SJSA1 (cell line): ENCODE data around the gene TEX261. TPM values are rescaled to one million over a fixed set of nuclear protein-coding genes. Genes with fewer than 3 reads are reported as not detected.

Experiments used
- DNase-seq, 2 experiments: peaks; one replicate each; pipeline ENCODE4 v3.0.0-alpha.2; 2015 to 2020; ENCODE audit warnings: low spot score in 2 of 2, low read depth in 1 of 2
- H3K27ac ChIP-seq: fragments of 250-450 bp; sonication (Bioruptor Pico); 2 replicates; pipeline ENCODE4 v1.5.1; 2020; ENCODE audit warnings: mild to moderate bottlenecking, moderate library complexity
- H3K27me3 ChIP-seq: fragments of 250-450 bp; sonication (Bioruptor Pico); replicated peaks from 2 replicates; pipeline ENCODE4 v1.5.1; 2020; ENCODE audit warnings: mild to moderate bottlenecking, moderate library complexity
- H3K36me3 ChIP-seq: fragments of 250-450 bp; sonication (Bioruptor Pico); 2 replicates; pipeline ENCODE4 v1.5.1; 2020; ENCODE audit warnings: mild to moderate bottlenecking
- H3K4me1 ChIP-seq: fragments of 250-450 bp; sonication (Bioruptor Pico); replicated peaks from 2 replicates; pipeline ENCODE4 v1.6.1; 2021; ENCODE audit warnings: mild to moderate bottlenecking
- H3K4me3 ChIP-seq: fragments of 250-450 bp; sonication (Bioruptor Pico); 2 replicates; pipeline ENCODE4 v1.5.1; 2020; ENCODE audit warnings: mild to moderate bottlenecking
- H3K9me3 ChIP-seq: fragments of 250-450 bp; sonication (Bioruptor Pico); replicated peaks from 2 replicates; pipeline ENCODE4 v1.5.1; 2020; ENCODE audit warnings: mild to moderate bottlenecking
- total RNA-seq: library from RNA; depleted of rRNA; stranded (reverse); fragments of >200 nt; shearing (Covaris generic); gene quantifications from 2 replicates; pipeline ENCODE4 v1.2.3, GENCODE V29; 2014

Gene TEX261
- total RNA-seq, 1 experiment from 2014 or later: 50.5 TPM

DNA sequence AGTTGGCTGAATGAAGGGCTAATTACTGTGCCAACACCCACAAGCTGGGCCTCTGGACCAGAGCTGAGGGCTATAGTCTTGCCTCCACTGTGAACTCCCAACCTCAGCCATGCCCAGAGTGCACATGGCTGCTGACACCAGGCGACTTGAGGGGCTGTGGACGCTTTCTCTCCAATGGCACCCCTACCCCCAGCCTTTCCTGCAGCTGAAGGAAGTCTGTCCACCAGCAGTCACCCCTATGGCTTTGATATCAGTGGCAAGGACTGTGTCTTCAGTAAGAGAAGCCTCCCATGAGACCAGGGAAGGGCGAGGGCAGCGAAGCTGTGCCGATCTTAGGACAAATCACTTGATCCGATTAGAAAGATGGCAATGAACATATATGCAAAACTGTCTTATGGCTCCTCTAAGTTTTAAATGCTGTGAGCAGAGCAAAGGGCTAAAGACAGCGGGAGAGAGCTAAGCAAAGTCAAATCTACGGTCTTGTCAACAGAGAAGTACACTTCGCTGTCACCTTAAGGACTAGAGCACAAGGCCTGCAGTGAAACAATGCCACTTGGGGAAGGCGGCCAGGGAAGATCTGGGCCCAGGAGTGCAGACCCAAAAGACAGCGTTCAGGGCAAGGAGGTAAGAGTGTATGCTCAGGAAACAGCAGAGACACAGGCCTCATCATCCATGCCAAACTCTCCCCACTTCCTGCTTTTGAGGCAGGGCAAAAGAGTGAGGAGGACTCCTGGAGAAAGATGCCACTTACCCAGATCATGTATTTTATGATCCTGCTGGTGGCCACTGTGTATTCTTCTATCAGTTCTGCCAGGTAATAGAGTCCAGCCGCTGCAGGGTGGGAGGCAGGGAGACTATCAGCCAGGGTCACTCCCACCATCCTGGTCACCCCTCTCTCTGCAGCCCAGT, 1.5 kb downstream of the TEX261 start:
- Histone ChIP-seq H3K4me3 (peak overlapping the region; percentile 88), H3K27ac (no peak overlapping the region), H3K27me3 (no peaks in the 10 kb centered on the region), H3K4me1 (peaks cover 20% of the 10 kb centered on the region), H3K9me3 (no peaks in the 10 kb centered on the region), H3K36me3 (peaks cover 22% of the 10 kb centered on the region)
- DNase-seq: peak in 1 of 2 experiments; percentile 24

DNA sequence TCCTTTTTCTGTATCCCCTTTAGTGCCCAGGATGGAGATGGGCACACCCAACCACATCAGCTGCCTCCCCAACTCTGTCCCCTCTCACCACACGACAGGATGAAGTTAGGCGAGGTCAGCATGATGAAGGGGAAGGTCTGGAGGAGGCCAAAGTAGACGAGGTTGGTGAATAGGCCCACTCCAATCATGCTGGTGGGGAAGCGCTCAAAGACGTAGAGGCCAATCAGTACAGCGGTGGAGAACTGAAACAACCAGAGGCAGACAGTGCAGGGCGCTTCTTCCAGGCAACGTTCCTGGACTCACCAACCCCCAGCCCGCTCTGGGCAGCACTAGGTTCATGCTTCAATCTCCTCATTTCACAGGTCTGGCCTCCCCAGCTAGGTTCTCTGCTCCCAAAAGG, 2.9 kb downstream of the TEX261 start:
- H3K4me1 ChIP-seq: peaks cover 20% of the 10 kb centered on the region
- H3K4me3 ChIP-seq: no peak overlapping the region
- no peak overlapping the region for H3K27ac ChIP-seq
- no peaks in the 10 kb centered on the region for H3K9me3 ChIP-seq
- no peaks in the 10 kb centered on the region for H3K27me3 ChIP-seq
- no peak for DNase-seq
- H3K36me3 ChIP-seq: peaks cover 36% of the 10 kb centered on the region

DNA sequence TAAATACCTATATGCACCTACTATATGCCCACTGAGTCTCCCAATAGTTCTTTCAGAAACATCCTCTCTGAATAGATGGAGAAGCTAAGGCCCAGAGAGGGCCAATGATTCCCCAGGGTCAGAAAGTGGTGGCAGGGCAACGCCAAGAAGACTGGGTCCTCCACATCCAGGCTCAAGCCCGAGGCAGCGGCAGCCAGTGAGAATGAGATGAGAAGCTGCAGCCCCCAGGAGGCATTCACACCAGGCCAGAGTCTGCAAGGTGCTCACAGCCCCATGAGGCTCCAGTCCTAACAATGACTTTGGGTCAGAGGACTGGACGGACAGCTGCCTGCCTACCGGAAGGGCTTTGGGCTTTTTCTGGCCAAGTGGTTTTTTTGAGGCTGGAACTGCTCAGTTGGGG, 3.5 kb downstream of the TEX261 start:
- Histone ChIP-seq H3K9me3 (no peaks in the 10 kb centered on the region), H3K36me3 (peaks cover 42% of the 10 kb centered on the region), H3K4me3 (no peak overlapping the region), H3K4me1 (peaks cover 20% of the 10 kb centered on the region), H3K27ac (no peak overlapping the region), H3K27me3 (no peaks in the 10 kb centered on the region)
- no peak for DNase-seq

DNA sequence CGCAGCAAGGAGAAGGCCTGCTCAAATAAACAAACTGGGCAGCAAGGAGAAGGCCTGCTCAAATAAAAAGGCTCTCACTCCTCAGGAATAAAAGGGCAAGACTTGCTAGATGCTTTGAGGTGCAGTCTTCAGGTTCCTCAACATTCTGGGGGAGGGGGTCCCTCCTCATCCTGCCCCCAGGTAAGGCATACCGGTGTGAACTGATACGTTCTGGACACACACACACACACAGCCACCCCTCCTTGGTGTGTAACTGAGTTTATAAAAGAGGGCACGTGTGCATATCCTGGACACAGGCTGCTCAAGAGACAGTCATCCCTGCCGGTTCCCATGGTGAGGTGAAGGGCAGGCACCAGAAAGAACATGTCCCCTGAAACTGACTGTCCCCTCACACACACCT, 4.5 kb downstream of the TEX261 start:
- H3K36me3 ChIP-seq: peaks cover 50% of the 10 kb centered on the region
- no peak overlapping the region for H3K4me3 ChIP-seq
- peaks cover 13% of the 10 kb centered on the region for H3K4me1 ChIP-seq
- no peaks in the 10 kb centered on the region for H3K27me3 ChIP-seq
- no peaks in the 10 kb centered on the region for H3K9me3 ChIP-seq
- peak in 1 of 2 experiments; percentile 24 for DNase-seq
- H3K27ac ChIP-seq: no peak overlapping the region

DNA sequence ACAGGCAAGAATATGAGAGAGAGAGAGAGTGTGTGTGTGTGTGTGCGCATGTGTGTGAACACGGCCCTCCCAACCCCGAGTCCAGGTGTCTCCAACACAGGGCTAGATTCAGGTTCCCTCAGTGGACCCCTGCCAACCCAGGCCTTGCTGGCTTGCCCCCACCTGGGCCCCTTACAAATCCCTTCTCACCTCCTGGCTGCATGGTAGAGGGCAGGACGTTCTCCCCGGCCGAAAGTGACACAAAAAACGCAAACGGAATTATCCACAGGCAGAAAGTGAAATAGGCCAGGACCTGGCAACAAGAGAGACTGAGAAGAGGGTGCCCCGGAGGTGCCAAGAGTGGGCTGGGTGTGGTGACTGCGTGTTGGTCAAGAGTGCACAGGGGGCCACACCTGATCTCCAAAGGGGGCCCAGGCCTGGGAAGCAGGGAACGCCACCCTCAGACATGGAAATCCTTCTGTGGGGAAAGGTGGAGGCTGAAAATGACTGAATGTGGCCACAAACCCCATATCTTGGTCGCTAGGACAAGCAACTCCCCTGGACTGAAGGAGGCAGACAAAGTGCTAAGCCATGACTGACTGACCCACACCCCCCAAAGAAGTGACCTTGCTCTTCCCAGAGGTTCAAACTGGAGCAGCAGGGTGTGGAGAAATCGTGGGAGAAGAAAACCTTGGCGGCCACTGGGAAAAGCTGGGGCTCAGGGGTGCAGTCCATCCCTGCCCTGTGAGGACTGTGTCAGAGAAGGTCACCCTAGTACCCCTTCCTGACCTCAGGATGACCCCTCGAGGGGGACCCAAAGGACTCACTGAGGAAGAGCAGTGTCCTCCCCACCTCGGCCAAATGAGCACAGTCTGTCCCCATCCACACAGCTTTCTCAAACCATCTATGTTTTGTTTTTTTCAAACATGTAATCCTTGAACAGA, 5.7 kb downstream of the TEX261 start:
- H3K9me3 ChIP-seq: no peaks in the 10 kb centered on the region

DNA sequence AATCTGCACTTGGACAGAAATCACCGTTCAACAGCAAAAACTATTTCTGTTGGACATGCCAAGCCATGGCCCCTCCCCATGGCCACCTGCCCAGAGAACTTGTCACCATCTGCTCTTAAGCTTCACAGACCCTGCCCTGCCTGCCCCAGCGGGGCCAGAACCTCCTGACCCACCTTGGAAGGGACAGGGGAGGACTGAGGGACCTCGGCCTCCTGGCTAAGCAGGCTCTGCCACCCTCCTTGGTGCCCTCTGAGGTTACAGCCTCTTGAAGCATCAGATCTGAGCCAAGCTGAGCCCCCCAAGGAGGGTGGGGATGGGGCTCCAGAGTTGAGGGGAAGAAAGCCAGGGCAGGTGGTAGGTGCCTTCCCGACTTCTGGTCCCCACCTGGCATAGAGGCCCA, 6.5 kb downstream of the TEX261 start:
- DNase-seq: peak in 1 of 2 experiments; percentile 25
- no peaks in the 10 kb centered on the region for H3K27me3 ChIP-seq
- H3K4me3 ChIP-seq: no peak overlapping the region
- H3K9me3 ChIP-seq: no peaks in the 10 kb centered on the region
- H3K36me3 ChIP-seq: peaks cover 53% of the 10 kb centered on the region
- H3K4me1 ChIP-seq: 0 out of 2 replicates have a peak, but pooled peaks cover 3% of the 10 kb centered on the region
- H3K27ac ChIP-seq: no peak overlapping the region

More for the DNA sequence above, 5.7 kb downstream of the TEX261 start:
- Histone ChIP-seq H3K4me3 (no peak overlapping the region), H3K27me3 (no peaks in the 10 kb centered on the region), H3K4me1 (peaks cover 10% of the 10 kb centered on the region), H3K36me3 (peaks cover 53% of the 10 kb centered on the region), H3K27ac (no peak overlapping the region)
- DNase-seq: peak in 1 of 2 experiments; percentile 38

DNA sequence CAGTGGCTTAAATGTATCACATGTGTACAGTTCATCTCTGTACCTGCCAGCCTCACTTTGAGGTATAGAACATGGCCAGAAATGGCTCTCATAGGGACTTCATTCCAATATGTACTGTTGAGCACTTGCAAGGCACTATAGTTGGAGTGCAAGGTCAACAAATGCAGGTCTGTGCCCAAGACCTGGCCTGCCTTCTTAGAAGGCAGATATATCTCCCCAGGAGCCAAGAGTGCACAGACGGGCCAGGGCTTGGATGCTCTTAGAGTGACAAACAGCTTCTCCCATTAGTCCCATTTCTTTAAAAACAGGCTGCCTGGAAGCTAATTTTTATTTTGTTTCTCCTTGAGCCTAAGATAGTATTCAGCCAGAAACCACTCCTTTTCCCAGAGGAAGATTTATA, 7.3 kb downstream of the TEX261 start:
- Histone ChIP-seq H3K27me3 (no peaks in the 10 kb centered on the region), H3K36me3 (peaks cover 53% of the 10 kb centered on the region), H3K4me3 (no peak overlapping the region), H3K4me1 (no peaks in the 10 kb centered on the region), H3K9me3 (no peaks in the 10 kb centered on the region), H3K27ac (no peak overlapping the region)
- DNase-seq: no peak

DNA sequence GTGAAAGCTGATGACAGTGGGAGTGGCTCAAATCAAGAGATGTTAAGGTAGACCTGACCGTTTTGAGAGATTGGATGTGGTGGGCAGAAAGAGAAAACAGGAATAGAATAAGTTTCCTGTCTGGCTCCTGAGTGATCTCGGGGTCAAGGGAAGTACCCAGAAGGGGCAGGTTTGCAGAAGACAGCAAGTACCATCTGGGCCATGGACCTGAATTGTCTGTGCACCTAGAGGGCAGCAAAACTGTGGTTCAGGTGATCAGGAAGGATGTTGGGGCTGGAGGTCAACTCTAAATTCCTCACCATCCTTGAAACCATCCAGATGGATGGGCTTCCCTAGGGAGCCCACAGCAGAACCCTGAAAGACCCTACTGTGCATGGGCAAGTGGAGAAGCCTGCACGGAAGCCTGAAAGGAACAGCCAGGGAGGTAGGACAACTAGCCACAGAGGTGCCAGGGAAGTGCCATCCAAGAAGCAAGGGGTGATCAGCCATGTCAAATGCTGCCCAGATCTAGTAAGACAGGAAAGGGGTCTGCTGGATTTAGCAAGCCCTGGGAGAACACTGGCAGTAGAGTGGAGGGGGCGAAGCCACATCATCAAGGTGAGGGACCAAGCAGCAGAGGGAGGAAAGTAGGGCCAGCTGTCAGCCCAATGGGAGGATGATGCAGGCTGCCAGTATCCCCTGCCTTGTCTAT, 8.0 kb downstream of the TEX261 start:
- no peaks in the 10 kb centered on the region for H3K27me3 ChIP-seq
- DNase-seq: peak in 1 of 2 experiments; percentile 25
- H3K9me3 ChIP-seq: no peaks in the 10 kb centered on the region
- H3K4me1 ChIP-seq: no peaks in the 10 kb centered on the region
- peaks cover 53% of the 10 kb centered on the region for H3K36me3 ChIP-seq
- H3K27ac ChIP-seq: no peak overlapping the region
- H3K4me3 ChIP-seq: no peak overlapping the region

DNA sequence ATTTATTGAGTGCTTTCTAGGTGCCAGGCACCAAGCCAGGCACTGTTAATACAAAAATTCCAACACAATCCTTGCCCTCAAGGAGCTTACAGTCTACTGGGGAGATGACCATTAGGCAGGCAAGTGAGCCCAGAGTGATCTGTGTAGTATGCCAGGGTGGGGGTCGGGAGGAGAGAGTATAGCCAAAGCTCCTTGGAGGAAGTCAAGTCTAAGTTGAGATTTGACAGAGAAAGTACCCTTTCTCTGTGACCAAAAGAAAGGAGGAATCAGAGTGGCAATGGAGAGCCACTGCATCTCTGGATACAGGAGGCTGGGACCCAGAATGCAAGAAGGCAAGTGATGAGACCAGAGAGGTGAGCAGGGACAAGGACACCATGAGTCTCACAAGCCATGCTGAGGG, 8.7 kb downstream of the TEX261 start:
- Histone ChIP-seq H3K36me3 (peaks cover 53% of the 10 kb centered on the region), H3K27me3 (no peaks in the 10 kb centered on the region), H3K9me3 (no peaks in the 10 kb centered on the region), H3K4me1 (no peaks in the 10 kb centered on the region), H3K4me3 (no peak overlapping the region), H3K27ac (no peak overlapping the region)
- DNase-seq: peak in 1 of 2 experiments; percentile 26

DNA sequence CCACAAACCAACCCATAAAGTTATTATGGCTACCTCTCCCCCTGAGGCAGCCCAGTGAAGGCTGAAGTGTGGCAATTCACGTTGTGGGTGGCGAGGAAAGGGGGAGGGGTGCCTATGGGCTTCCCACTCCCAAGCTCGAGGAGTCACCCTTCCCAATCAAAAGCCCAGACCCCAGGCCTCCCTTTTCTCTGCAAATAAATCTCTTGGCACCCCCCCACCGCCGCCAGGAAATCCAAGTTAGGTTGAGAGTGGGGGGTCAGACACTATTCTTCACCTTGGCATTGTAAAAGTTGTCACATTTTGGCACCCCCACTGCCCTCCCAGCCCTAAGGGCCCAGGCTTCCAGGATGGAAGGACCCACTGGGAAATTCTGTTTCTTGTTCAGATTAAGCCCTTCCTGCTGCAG, 9.4 kb downstream of the TEX261 start:
- H3K9me3 ChIP-seq: no peaks in the 10 kb centered on the region

DNA sequence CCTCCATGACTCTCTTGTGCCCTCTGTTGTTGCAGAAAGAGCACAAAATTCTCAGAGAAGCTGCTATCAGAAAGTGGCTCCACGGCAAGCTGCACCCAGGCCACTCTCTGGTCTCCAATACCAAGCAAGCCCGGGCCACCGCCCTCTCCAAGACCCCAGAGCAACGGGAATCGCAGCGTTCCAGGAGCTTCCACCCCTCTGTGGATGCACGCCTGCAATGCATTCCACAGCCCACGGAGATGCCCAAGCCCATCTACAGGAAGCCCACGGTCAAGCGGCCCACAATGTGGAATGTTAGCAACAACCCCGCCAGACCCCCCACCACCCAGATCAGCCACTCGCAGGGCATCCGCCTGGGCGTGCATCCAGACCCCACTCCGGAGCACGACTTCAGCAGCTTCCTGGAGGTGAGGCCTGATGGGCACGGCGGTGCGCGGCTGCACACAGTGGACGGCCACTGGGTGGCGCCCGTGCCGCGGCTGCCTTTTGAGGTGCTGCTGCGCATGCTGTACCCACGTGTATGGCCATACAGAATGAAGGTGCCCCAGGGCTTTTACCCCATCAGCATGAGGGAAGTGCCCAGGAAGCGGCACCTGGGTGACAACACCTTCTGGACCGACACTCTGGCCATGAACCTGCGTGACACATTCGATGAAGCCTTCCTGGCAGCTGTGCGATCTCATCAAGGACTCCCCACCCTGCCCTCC, 9.9 kb downstream of the TEX261 start:
- no peak overlapping the region for H3K4me3 ChIP-seq
- no peaks in the 10 kb centered on the region for H3K9me3 ChIP-seq
- DNase-seq: peak in 1 of 2 experiments; percentile 45

More for the DNA sequence above, 9.4 kb downstream of the TEX261 start:
- Histone ChIP-seq H3K4me1 (no peaks in the 10 kb centered on the region), H3K27ac (no peak overlapping the region), H3K4me3 (no peak overlapping the region), H3K36me3 (peaks cover 53% of the 10 kb centered on the region), H3K27me3 (no peaks in the 10 kb centered on the region)
- DNase-seq: peak in 1 of 2 experiments; percentile 32

DNA sequence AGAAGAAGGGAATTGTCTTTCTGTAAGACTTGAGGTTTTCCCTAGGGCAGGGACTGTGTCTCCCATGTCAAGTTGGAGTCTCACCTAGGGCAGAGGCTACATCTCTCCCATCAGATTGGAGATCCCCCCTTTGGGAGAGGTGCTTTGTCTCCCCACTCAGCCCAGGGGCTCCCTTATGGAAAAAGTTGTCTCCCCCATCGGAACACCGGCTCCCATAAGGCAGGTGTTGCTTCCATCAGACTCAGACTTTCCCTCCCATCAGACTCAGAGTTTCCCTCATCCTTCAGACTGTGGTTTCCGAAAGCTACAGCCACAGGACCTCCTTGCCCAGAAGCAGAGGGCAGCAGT, 10.5 kb downstream of the TEX261 start:
- Histone ChIP-seq H3K27ac (no peak overlapping the region), H3K27me3 (no peaks in the 10 kb centered on the region), H3K36me3 (peaks cover 45% of the 10 kb centered on the region), H3K4me1 (no peaks in the 10 kb centered on the region), H3K9me3 (no peaks in the 10 kb centered on the region), H3K4me3 (no peak overlapping the region)
- DNase-seq: peak in 1 of 2 experiments; percentile 3

More for the DNA sequence above, 9.9 kb downstream of the TEX261 start:
- Histone ChIP-seq H3K36me3 (peaks cover 50% of the 10 kb centered on the region), H3K4me1 (no peaks in the 10 kb centered on the region), H3K27me3 (no peaks in the 10 kb centered on the region), H3K27ac (no peak overlapping the region)
